ENCODE measurements around the gene TCAF1.
"Not testable (repeated sequence)": the region's sequence is repeated elsewhere in the genome, so short reads cannot be mapped to it uniquely, and the experiment has no call there.

TCAF1 gene

DNA sequence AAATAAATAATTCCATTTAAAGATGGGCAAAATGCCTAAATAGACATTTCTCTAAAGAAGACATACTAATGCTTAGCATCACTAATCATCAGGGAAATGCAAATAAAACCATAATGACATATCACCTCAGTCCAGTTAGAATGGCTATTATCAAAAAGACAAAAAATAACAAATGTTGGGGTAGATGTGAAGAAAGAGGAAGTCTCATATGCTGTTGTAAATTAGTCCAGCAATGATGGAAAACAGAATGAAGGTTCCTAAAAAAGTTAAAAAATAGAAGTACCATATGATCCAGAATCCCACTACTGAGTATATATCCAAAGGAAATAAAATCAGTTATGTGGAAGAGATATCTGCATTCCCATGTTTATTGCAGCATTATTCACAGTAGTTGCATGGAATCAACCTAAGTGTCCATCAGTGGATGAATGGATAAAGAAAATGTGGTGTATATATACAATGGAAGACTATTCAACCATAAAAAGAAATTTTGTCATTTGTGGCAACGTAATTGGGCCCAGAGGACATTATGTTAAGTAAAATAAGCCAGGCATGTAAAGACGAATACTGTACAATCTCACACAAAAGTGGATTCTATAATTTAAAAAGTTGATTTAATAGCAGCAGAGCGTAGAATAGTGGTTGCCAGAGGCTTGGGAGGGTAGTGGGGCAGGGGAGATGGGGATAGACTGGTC, 52.0 kb downstream of the TCAF1 start:
- no peak for DNase-seq

DNA sequence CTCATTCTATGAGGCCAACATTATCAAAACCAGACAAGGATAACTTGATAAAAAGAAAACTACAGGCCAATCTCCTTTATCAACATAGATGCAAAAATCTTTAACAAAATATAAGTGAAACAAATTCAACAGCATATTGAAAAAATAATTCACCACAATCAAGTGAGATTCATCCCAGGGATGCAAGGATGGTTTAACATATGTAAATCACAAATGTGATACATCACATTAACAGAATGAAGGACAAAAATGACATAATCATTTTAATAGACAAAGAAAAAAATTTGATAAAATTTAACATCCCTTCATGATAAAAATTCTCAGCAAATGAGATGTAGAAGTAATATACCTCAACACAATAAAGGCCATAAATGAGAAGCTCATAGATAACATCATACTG, 53.8 kb downstream of the TCAF1 start:
- no peak for DNase-seq

DNA sequence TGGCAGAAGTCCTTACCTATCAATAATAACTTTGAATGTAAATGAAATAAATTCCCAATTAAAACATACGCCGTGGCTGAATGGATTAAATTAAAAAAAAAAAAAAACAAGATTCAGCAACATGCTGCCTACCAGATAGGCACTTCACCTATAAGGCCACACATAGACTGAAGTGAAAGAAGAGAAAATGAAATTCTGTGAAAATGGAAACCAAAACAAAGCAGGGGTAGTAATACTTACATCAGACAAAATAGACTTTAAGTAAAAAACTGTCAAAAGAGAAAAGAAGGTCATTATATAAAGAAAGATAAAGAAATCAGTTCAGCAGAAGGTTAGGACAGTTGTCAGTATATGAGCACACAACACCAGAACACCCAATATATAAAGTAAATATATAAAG, 55.3 kb downstream of the TCAF1 start:
- DNase-seq, result no peak

DNA sequence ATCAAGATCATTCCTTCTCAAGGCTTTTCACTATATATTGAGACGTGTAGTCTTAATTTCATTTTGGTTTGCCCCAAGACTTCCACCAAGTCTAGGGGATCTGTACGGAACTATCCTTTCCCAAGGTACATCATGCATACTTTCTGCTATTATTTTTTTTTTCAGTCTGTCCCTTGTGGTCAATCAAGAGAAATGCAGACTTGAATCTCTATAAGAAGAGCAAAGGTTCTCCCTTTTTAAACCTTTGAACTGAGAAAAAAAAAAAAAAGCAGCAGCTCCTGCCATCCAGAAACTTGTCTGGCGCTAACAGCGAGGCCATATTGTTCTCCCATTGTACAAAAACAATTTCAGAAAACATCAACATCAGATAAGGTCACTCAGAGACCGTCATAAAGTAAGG, 60.3 kb downstream of the TCAF1 start:
- DNase-seq, result not testable (repeated sequence)

DNA sequence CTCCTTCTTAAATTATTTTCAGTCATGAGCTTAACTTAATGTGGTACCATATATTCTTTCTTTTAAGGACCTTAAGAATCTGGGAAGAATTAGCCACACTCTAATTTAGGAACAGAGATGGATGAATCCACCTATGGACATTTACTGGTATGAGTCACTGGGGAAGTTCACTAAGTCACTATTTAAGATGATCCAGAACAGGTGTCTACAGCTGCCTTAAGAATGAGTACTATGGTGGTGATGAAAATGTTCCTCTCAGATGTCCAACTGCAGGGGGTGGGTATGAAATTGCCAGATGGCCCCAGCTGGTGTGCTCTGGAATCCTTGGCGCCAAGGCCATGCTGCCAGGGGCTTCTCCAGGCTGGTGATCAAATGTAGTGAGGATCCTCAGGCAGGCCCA, 61.9 kb downstream of the TCAF1 start:
- DNase-seq, result not testable (repeated sequence)

DNA sequence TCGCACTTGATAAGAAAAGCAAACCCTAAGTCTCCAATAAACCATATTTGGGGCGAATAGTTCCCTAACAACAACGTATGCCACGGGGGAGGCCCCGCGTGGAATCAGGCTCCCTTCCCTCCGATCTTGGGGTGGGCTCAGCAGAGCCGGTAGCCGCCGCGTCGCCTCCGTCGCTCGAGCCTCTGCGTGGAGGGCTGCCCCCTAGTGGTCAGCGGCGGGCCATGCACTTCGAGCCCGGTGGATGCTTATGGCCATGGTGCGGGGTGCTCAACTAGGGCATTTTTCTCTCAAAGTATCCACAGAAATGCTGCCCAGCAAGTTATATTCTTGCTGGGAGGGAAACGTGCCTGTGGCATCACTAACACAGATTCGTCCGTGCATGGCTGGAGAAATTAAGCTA, 64.8 kb downstream of the TCAF1 start:
- DNase-seq, result not testable (repeated sequence)

DNA sequence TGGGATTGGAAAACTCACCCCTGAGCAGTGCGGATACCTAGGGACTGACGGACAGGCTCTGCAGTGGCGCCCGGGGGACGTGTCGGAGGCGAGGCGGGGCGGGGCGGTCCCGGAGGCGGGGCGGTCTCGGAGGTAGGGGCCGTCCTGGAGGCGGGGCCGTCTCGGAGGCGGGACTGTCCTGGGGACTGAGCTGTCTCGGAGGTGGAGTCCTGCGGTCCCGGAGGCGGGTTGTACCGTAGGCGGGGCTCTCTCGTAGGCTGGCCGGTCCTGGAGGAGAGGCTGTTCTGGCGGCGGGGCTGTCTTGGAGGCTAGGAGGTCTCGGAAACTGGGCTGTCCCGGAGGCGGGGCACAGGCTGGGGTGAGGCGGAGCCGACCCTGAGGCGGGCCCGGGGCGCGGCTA, 65.4 kb downstream of the TCAF1 start:
- DNase-seq, result not testable (repeated sequence)

DNA sequence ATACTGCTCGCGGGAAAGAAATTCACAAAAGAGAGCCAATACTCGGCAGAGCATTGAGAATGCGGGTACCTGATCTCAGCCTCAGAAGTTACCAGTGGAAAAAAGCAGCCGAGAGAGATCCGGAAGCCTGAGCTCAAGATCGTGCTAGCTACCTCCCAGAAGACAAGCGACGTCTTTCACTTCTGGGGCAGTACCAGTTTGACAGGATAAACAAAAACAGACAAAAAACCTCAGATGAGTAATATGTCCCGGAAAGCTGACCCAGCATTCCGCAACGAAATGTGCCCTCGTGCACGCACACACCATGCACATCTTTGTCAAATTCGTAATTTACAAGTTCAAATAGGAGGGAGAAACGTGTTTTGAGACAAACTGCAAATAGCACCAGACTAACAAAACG, 65.9 kb downstream of the TCAF1 start:
- DNase-seq, result not testable (repeated sequence)

DNA sequence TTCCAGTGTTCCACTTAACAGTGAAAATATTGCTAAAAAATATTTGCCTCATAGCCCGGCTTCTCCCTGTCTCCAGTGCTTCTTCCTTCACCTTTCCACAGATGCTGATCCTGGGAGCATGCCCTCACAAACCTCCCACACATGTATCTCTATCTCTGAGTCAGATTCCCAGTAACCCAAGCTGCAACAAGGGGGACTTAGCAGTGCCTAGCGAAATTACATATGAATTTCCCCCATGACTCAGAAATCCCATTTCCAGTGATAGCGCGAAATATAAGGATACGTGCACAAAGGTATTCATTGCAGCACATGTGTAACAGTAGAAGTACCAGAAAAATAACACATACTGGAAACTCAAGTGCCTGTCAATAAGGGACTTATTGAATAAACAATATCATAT, 75.4 kb downstream of the TCAF1 start:
- DNase-seq, result not testable (repeated sequence)

DNA sequence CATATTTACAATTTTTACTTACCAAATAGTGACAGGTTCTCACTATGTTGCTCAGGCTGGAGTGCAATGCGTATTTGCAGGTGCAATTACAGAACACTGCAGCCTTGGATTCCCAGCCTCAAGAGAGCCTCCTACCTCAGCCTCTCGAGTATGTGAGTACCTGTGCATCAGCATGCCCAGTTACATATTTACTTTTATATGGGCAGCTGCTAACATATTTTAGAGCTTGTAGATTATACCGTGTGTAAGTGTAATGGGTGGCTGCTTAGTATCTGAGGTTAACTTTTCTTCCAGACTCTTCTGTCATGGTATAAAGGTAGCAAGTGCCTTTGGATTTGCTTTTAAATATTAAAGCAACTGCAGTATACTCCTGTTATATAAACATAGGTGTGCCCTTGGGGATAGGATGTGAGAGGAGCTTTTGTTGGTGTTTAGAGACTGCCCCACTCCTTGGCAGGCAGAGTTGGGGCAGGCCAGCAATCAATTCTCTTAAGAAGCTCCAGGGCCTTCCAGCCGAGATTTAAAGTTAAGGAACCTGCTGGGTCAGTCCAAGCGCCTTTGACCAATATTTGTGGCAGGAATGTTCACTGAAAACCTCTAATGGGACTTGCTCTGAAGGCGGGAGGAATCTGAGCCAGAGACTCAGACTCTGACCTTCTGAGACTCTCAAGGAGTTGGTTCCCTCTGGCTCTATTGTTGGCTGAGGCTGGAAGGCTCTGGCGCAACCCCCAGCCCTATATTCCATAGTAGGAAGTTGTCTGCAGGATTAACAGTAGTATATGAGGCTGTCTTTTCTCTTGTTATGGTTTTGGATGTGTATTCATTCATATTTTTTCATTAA, 77.5 kb downstream of the TCAF1 start:
- DNase-seq, result not testable (repeated sequence)

DNA sequence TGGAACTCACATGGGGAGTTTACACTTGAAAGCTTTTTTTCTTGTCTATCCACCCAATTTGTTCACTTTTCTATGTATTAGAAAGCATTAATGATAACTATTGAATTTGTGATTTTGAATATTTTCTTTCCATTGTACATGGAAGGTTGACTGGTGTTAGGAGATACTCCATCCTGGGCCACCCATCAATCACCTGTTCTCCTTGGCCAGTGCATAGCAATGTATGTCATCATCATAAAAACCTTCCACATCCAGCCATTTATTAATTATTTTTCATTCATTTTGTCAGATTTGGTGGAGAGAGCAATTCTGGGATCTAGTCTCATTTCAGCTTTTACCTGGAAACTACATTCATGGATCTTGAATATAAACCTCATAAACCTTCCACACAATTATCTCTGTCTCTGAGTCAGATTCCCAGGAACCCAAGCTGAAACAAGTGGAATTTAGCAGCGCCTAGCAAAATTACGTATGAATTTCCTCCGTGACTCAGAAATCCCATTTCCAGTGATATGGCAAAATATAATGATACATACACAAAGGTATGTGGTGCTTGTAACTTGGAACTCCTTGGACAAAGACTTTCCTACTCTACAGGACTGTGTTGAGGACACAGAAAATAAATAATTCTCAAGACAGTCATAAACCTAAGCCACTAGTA, 78.2 kb downstream of the TCAF1 start:
- not testable (repeated sequence) for DNase-seq

DNA sequence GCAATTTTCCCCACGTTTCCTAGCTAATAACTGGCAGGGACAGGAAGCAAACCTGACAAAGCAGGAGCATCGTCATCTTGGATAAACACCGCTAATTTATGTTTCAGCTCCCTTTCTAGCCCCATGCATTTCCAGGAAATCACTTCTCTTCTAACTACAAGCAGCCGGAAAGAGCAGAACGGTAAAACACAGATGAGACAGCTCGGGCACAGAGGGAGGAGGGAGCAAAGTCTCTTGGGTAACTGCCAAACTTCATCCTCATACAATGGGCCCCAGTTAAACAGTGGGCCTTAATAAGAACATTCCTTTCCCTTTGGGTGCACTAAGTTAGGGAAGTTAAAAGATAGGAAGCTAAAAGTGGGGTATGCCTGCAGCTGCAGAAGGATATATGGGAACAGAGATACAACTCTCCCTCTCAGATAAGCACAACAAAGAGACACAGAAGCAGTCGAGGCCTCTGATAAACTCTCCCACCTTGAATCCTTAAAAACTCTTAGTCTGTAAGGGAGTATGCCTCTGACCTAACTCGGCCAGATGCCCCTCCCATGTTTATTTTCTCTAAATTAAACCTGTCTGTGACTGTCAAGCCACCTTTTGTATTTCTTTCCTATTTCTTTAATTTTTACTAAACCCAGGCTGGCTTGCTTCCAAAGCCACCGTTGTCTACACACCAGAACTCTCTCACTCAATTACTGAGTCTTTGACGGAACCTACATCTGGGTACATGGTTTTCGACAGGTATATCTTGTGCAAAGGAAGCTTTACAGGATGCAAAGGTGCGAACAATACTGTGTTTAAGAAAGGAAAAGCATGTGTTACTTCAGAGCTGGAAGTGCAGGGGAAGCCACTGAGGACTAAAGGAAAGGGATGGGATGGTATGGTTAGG, 80.3 kb downstream of the TCAF1 start:
- not testable (repeated sequence) for DNase-seq

DNA sequence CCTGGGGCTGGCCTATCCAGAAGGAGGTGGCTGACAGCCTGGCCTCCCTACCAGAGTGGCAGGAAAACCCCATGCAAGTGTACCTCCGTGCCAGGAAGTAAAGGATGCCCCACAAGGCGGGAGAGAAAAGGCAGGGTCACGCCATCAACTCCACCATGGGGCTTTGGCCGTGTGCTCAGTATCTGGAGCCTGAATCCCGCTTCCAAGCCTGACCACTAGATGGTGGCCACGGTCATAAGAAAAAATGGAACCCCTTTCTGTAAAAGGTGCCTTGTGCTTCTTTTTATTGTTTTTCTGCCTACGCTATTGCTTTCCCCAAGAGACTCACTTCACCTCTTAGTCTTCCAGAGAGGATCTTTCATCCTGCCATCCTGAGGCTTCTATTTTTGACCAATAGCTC, 84.1 kb downstream of the TCAF1 start:
- DNase-seq, result not testable (repeated sequence)

DNA sequence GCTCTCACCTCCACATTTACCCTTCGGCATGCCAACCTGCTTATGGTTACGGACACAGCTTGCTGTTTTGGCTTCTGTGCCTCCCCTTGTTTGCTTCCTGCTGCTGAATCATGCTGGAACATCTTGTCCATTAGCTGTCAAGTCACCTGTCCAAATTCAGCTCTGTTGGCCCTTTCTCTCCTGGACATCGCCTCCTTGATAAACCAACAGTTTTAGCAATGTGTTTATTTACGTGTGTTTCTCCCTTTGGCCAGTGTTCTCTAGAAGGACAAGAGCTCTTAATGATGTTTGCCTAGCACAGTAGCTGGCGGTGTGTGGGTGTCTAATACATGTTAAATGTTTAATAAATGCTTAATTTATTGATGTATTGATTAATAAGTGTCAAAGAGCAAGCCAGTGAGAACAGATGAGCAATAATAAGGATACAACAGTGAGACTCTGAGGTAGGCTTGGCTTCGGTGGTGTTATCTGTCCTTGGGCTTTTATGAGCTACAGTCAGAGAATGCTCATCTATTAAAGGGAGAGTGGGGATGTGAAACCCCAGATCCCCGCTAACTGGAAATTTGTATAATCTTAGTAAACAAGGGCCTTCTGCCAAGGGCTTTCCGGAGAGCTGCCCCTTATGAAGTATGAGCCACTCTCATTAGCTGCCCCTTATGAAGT, 85.4 kb downstream of the TCAF1 start:
- not testable (repeated sequence) for DNase-seq

DNA sequence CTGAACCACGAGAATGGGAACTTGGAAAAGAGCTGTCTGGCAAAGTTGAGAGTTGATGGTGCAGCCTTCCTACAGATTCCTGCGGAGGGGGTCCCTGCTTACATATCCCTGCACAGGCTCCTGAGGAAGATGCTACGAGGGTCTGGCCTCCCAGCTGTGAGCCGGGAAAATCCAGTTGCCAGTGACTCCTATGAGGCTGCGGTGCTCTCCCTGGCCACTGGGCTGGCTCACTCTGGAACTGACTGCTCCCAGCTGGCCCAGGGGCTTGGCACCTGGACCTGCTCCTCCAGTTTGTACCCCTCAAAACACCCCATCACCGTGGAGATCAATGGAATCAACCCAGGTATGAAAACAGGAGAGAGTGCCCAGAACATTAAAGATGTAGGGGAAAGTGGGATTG, 91.3 kb downstream of the TCAF1 start:
- not testable (repeated sequence) for DNase-seq

DNA sequence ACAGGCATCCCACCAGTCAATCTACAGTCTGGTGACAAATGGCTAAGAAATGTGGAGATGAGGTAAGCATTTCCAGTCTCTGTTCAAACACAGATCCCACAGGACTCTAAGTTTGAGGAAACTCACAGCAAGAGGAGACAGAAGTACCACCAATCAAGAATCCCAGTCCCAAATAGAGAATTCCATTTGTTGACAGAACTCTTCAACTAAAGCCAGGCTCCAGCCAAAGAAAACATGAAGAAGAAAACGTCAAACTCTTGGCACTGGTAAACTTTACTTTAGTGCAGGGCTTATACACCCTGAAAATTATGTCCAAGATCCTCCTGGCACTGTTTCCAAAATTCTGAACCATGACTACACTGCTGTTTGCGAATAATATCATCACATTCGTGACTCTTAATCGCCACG, 95.3 kb downstream of the TCAF1 start:
- not testable (repeated sequence) for DNase-seq

Measured in CD4-positive, alpha-beta T cell treated with Interleukin-17A for 4 hours (primary cell).